OCI-LY1 (cell line): ENCODE results near the gene SLF1.

Experiments used
- CTCF ChIP-seq: fragments of 200-600 bp; sonication (generic), shearing (Covaris generic); IDR thresholded peaks from 2 replicates; pipeline ENCODE4 v1.5.1; 2017; ENCODE audit warnings: mild to moderate bottlenecking, antibody characterized with exemption, low read length, moderate library complexity, mixed read lengths
- EZH2 ChIP-seq: fragments of 200-600 bp; sonication (generic), shearing (Covaris generic); IDR thresholded peaks from 2 replicates; pipeline ENCODE4 v1.8.0; 2017; ENCODE audit warnings: borderline replicate concordance, mixed run types, mild to moderate bottlenecking, antibody characterized with exemption, low read length, moderate library complexity, mixed read lengths

GRCh38 chr5:94632024-94632423, 13.6 kb downstream of the SLF1 start:
- TF ChIP-seq CTCF (no peak), EZH2 (no peak)
